Esophagus muscularis mucosa (tissue), 3 donors: ENCODE results near the gene NFAM1.

Experiments
- POLR2A ChIP-seq: fragments of 450-650 bp; IDR thresholded peaks from one replicate; pipeline ENCODE4 v1.6.1; 2017; ENCODE audit warnings: antibody characterized with exemption, moderate library complexity, mild to moderate bottlenecking, low read depth
- TF ChIP-seq, protein P1 (sequence below), 3 experiments: fragments of 200-600 bp in 2 of 3; fragments of 450-650 bp in 1 of 3; sonication (generic) in 2 of 3; IDR thresholded peaks; one replicate each; pipeline ENCODE4 v1.5.1; 2017 to 2019; ENCODE audit warnings: antibody characterized with exemption in 3 of 3, mild to moderate bottlenecking in 2 of 3, moderate library complexity in 1 of 3

DNA sequence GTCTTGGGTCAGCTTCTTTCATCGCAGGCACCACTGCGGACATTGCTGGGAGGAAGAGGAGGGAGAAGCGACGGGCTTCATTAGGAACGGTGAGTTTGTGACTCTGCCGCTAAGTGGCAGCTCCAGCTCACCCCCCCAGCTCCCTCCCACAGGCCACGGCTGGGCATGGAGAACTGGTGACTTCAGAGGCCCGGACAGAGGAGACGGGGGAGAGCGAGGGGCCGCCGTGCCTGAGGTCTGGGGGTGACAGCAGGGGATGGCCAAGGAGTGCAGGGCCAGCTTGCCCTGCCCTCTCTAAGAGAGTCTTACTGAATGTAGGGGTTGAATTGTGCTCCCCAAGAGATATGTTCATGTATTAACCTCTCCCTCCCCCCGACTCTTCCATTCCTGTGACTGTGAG is 13.9 kb upstream of the NFAM1 start:
- TF ChIP-seq, protein P1, sequence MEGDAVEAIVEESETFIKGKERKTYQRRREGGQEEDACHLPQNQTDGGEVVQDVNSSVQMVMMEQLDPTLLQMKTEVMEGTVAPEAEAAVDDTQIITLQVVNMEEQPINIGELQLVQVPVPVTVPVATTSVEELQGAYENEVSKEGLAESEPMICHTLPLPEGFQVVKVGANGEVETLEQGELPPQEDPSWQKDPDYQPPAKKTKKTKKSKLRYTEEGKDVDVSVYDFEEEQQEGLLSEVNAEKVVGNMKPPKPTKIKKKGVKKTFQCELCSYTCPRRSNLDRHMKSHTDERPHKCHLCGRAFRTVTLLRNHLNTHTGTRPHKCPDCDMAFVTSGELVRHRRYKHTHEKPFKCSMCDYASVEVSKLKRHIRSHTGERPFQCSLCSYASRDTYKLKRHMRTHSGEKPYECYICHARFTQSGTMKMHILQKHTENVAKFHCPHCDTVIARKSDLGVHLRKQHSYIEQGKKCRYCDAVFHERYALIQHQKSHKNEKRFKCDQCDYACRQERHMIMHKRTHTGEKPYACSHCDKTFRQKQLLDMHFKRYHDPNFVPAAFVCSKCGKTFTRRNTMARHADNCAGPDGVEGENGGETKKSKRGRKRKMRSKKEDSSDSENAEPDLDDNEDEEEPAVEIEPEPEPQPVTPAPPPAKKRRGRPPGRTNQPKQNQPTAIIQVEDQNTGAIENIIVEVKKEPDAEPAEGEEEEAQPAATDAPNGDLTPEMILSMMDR (IDR thresholded peaks at IDR 0.05): no peak
- TF ChIP-seq POLR2A: no peak
